ENCODE results near the gene TEX29.

The TEX29 gene

GRCh38 chr13:111335298-111335697 lies 14.9 kb downstream of the TEX29 start:
- Histone ChIP-seq H3K27me3 (ENCODE audit: control insufficient read depth, insufficient read depth, low read length) (no peaks in the 10 kb centered on the region), H3K9ac (ENCODE audit: low read depth, low read length) (no peak overlapping the region), H3K4me3 (ENCODE audit: low read depth, low read length) (no peak overlapping the region), H3K4me1 (ENCODE audit: control insufficient read depth, insufficient read depth, low read length) (no peaks in the 10 kb centered on the region), H3K27ac (ENCODE audit: low read depth, low read length) (no peak overlapping the region), H3K36me3 (ENCODE audit: control insufficient read depth, insufficient read depth, low read length) (no peaks in the 10 kb centered on the region), H3K9me3 (ENCODE audit: control insufficient read depth, insufficient read depth, low read length) (no peaks in the 10 kb centered on the region)

GRCh38 chr13:111336666-111337065 lies 16.2 kb downstream of the TEX29 start:
- Histone ChIP-seq H3K4me3 (ENCODE audit: low read depth, low read length) (no peak overlapping the region), H3K4me1 (ENCODE audit: control insufficient read depth, insufficient read depth, low read length) (no peaks in the 10 kb centered on the region), H3K36me3 (ENCODE audit: control insufficient read depth, insufficient read depth, low read length) (no peaks in the 10 kb centered on the region), H3K9me3 (ENCODE audit: control insufficient read depth, insufficient read depth, low read length) (no peaks in the 10 kb centered on the region), H3K27me3 (ENCODE audit: control insufficient read depth, insufficient read depth, low read length) (no peaks in the 10 kb centered on the region), H3K27ac (ENCODE audit: low read depth, low read length) (no peak overlapping the region), H3K9ac (ENCODE audit: low read depth, low read length) (no peak overlapping the region)

- Histone ChIP-seq H3K9me3 (ENCODE audit: control insufficient read depth, insufficient read depth, low read length) (no peaks in the 10 kb centered on the region), H3K9ac (ENCODE audit: low read depth, low read length) (no peak overlapping the region), H3K27me3 (ENCODE audit: control insufficient read depth, insufficient read depth, low read length) (no peaks in the 10 kb centered on the region), H3K27ac (ENCODE audit: low read depth, low read length) (no peak overlapping the region), H3K4me3 (ENCODE audit: low read depth, low read length) (no peak overlapping the region), H3K36me3 (ENCODE audit: control insufficient read depth, insufficient read depth, low read length) (no peaks in the 10 kb centered on the region), H3K4me1 (ENCODE audit: control insufficient read depth, insufficient read depth, low read length) (no peaks in the 10 kb centered on the region)
Observed at GRCh38 chr13:111337206-111337605, 16.8 kb downstream of the TEX29 start.

GRCh38 chr13:111337741-111338140 lies 17.3 kb downstream of the TEX29 start:
- Histone ChIP-seq H3K27me3 (ENCODE audit: control insufficient read depth, insufficient read depth, low read length) (no peaks in the 10 kb centered on the region), H3K4me3 (ENCODE audit: low read depth, low read length) (no peak overlapping the region), H3K4me1 (ENCODE audit: control insufficient read depth, insufficient read depth, low read length) (no peaks in the 10 kb centered on the region), H3K36me3 (ENCODE audit: control insufficient read depth, insufficient read depth, low read length) (no peaks in the 10 kb centered on the region), H3K9ac (ENCODE audit: low read depth, low read length) (no peak overlapping the region), H3K27ac (ENCODE audit: low read depth, low read length) (no peak overlapping the region), H3K9me3 (ENCODE audit: control insufficient read depth, insufficient read depth, low read length) (no peaks in the 10 kb centered on the region)

GRCh38 chr13:111338841-111339240 lies 18.4 kb downstream of the TEX29 start:
- no peak overlapping the region for H3K27ac ChIP-seq (ENCODE audit: low read depth, low read length)
- no peaks in the 10 kb centered on the region for H3K36me3 ChIP-seq (ENCODE audit: control insufficient read depth, insufficient read depth, low read length)
- H3K27me3 ChIP-seq (ENCODE audit: control insufficient read depth, insufficient read depth, low read length): no peaks in the 10 kb centered on the region

GRCh38 chr13:111339366-111340143 lies 19.1 kb downstream of the TEX29 start:
- no peak overlapping the region for H3K27ac ChIP-seq (ENCODE audit: low read depth, low read length)
- H3K27me3 ChIP-seq (ENCODE audit: control insufficient read depth, insufficient read depth, low read length): no peaks in the 10 kb centered on the region
- no peaks in the 10 kb centered on the region for H3K4me1 ChIP-seq (ENCODE audit: control insufficient read depth, insufficient read depth, low read length)
- no peak overlapping the region for H3K4me3 ChIP-seq (ENCODE audit: low read depth, low read length)
- no peaks in the 10 kb centered on the region for H3K36me3 ChIP-seq (ENCODE audit: control insufficient read depth, insufficient read depth, low read length)
- no peaks in the 10 kb centered on the region for H3K9me3 ChIP-seq (ENCODE audit: control insufficient read depth, insufficient read depth, low read length)
- H3K9ac ChIP-seq (ENCODE audit: low read depth, low read length): no peak overlapping the region

More at GRCh38 chr13:111338841-111339240, 18.4 kb downstream of the TEX29 start:
- no peaks in the 10 kb centered on the region for H3K9me3 ChIP-seq (ENCODE audit: control insufficient read depth, insufficient read depth, low read length)
- H3K9ac ChIP-seq (ENCODE audit: low read depth, low read length): no peak overlapping the region
- no peaks in the 10 kb centered on the region for H3K4me1 ChIP-seq (ENCODE audit: control insufficient read depth, insufficient read depth, low read length)
- no peak overlapping the region for H3K4me3 ChIP-seq (ENCODE audit: low read depth, low read length)

- no peaks in the 10 kb centered on the region for H3K4me1 ChIP-seq (ENCODE audit: control insufficient read depth, insufficient read depth, low read length)
- no peak overlapping the region for H3K9ac ChIP-seq (ENCODE audit: low read depth, low read length)
- H3K36me3 ChIP-seq (ENCODE audit: control insufficient read depth, insufficient read depth, low read length): no peaks in the 10 kb centered on the region
- no peak overlapping the region for H3K27ac ChIP-seq (ENCODE audit: low read depth, low read length)
- H3K4me3 ChIP-seq (ENCODE audit: low read depth, low read length): no peak overlapping the region
- no peaks in the 10 kb centered on the region for H3K27me3 ChIP-seq (ENCODE audit: control insufficient read depth, insufficient read depth, low read length)
- no peaks in the 10 kb centered on the region for H3K9me3 ChIP-seq (ENCODE audit: control insufficient read depth, insufficient read depth, low read length)
Observed at GRCh38 chr13:111341886-111342285, 21.4 kb downstream of the TEX29 start.

GRCh38 chr13:111342721-111343120 lies 22.3 kb downstream of the TEX29 start:
- H3K4me1 ChIP-seq (ENCODE audit: control insufficient read depth, insufficient read depth, low read length): no peaks in the 10 kb centered on the region
- no peaks in the 10 kb centered on the region for H3K36me3 ChIP-seq (ENCODE audit: control insufficient read depth, insufficient read depth, low read length)
- no peak overlapping the region for H3K4me3 ChIP-seq (ENCODE audit: low read depth, low read length)
- no peaks in the 10 kb centered on the region for H3K27me3 ChIP-seq (ENCODE audit: control insufficient read depth, insufficient read depth, low read length)
- no peaks in the 10 kb centered on the region for H3K9me3 ChIP-seq (ENCODE audit: control insufficient read depth, insufficient read depth, low read length)
- H3K27ac ChIP-seq (ENCODE audit: low read depth, low read length): no peak overlapping the region
- no peak overlapping the region for H3K9ac ChIP-seq (ENCODE audit: low read depth, low read length)

GRCh38 chr13:111343186-111343805 lies 22.9 kb downstream of the TEX29 start:
- H3K4me1 ChIP-seq (ENCODE audit: control insufficient read depth, insufficient read depth, low read length): no peaks in the 10 kb centered on the region
- no peak overlapping the region for H3K27ac ChIP-seq (ENCODE audit: low read depth, low read length)
- H3K9ac ChIP-seq (ENCODE audit: low read depth, low read length): no peak overlapping the region
- no peaks in the 10 kb centered on the region for H3K27me3 ChIP-seq (ENCODE audit: control insufficient read depth, insufficient read depth, low read length)
- no peaks in the 10 kb centered on the region for H3K9me3 ChIP-seq (ENCODE audit: control insufficient read depth, insufficient read depth, low read length)
- H3K4me3 ChIP-seq (ENCODE audit: low read depth, low read length): no peak overlapping the region
- no peaks in the 10 kb centered on the region for H3K36me3 ChIP-seq (ENCODE audit: control insufficient read depth, insufficient read depth, low read length)

- Histone ChIP-seq H3K9ac (ENCODE audit: low read depth, low read length) (no peak overlapping the region), H3K4me1 (ENCODE audit: control insufficient read depth, insufficient read depth, low read length) (no peaks in the 10 kb centered on the region), H3K36me3 (ENCODE audit: control insufficient read depth, insufficient read depth, low read length) (no peaks in the 10 kb centered on the region), H3K27me3 (ENCODE audit: control insufficient read depth, insufficient read depth, low read length) (no peaks in the 10 kb centered on the region), H3K9me3 (ENCODE audit: control insufficient read depth, insufficient read depth, low read length) (no peaks in the 10 kb centered on the region), H3K27ac (ENCODE audit: low read depth, low read length) (no peak overlapping the region), H3K4me3 (ENCODE audit: low read depth, low read length) (no peak overlapping the region)
Observed at GRCh38 chr13:111344471-111345191, 24.2 kb downstream of the TEX29 start.

GRCh38 chr13:111345682-111346081 lies 25.2 kb downstream of the TEX29 start:
- no peak overlapping the region for H3K4me3 ChIP-seq (ENCODE audit: low read depth, low read length)
- no peak overlapping the region for H3K9ac ChIP-seq (ENCODE audit: low read depth, low read length)
- H3K4me1 ChIP-seq (ENCODE audit: control insufficient read depth, insufficient read depth, low read length): no peaks in the 10 kb centered on the region
- no peak overlapping the region for H3K27ac ChIP-seq (ENCODE audit: low read depth, low read length)
- no peaks in the 10 kb centered on the region for H3K9me3 ChIP-seq (ENCODE audit: control insufficient read depth, insufficient read depth, low read length)
- H3K27me3 ChIP-seq (ENCODE audit: control insufficient read depth, insufficient read depth, low read length): no peaks in the 10 kb centered on the region
- H3K36me3 ChIP-seq (ENCODE audit: control insufficient read depth, insufficient read depth, low read length): no peaks in the 10 kb centered on the region
